ENCODE measurements around the gene LRMDA. TPM values are rescaled to one million over a fixed set of nuclear protein-coding genes. Genes with fewer than 3 reads are reported as not detected.

Gene LRMDA
- total RNA-seq, 1 experiment from 2014 or later, result 4.8 TPM

- no peak for TF ChIP-seq SRF (IDR thresholded peaks at IDR 0.05; ENCODE audit: low read depth)
- TF ChIP-seq CEBPB (IDR thresholded peaks at IDR 0.05; ENCODE audit: low read depth), result no peak
- no peak for TF ChIP-seq ATF3 (IDR thresholded peaks at IDR 0.05)
- TF ChIP-seq REST (IDR thresholded peaks at IDR 0.05; ENCODE audit: low read depth), result no peak
- no peak for TF ChIP-seq EZH2phosphoT487 (IDR thresholded peaks at IDR 0.05; ENCODE audit: borderline replicate concordance)
- CTCF ChIA-PET, result no interaction called here
- intact Hi-C loops (cut with micrococcal nuclease), result no loop called here
- ATAC-seq (no peak), DNase-seq (ENCODE audit: low read depth, low spot score) (no peak)
- H3K79me2 ChIP-seq (ENCODE audit: insufficient read depth, low read length), result no peaks in the 10 kb centered on the region
- no peak overlapping the region for H3K4me2 ChIP-seq (ENCODE audit: low read length)
- no peaks in the 10 kb centered on the region for H3K9me2 ChIP-seq (ENCODE audit: insufficient read depth)
- no peak overlapping the region for H2AFZ ChIP-seq (ENCODE audit: low read depth, low read length, poor library complexity, severe bottlenecking)
- no peak overlapping the region for H3K27ac ChIP-seq (ENCODE audit: low read depth, low read length)
- RAD21 ChIA-PET (ENCODE audit: low non-redundant PET in 1 of 2, low total read pairs in 2 of 2, uncharacterized antibody in 2 of 2, unreplicated experiment in 2 of 2), result no interaction called here
- H4K20me1 ChIP-seq (ENCODE audit: insufficient read depth), result no peaks in the 10 kb centered on the region
- H3K9ac ChIP-seq (ENCODE audit: low read length), result no peak overlapping the region
- H3K36me3 ChIP-seq (ENCODE audit: control insufficient read depth in 1 of 2, insufficient read depth in 2 of 2, low read length in 2 of 2), result no peaks in the 10 kb centered on the region
- H3K27me3 ChIP-seq (ENCODE audit: insufficient read depth, low read length), result peaks cover 12% of the 10 kb centered on the region; the same call in 1 of the 2 replicates
- H3K4me3 ChIP-seq (replicated peaks in 1 of 2; ENCODE audit: low read depth in 1 of 2, low read length in 2 of 2), result no peak overlapping the region
- no peaks in the 10 kb centered on the region for H3K9me3 ChIP-seq (ENCODE audit: control insufficient read depth in 1 of 2, insufficient read depth in 1 of 2, low read depth in 1 of 2, low read length in 2 of 2)
- no peaks in the 10 kb centered on the region for H3K4me1 ChIP-seq (ENCODE audit: control insufficient read depth in 1 of 2, insufficient read depth in 2 of 2, low read length in 2 of 2)
- no TSS peak for BruUV-seq (replicated peaks)
- POLR2A ChIA-PET, result no interaction called here
Observed at GRCh38 chr10:76440426-76440825, 1009.0 kb downstream of the LRMDA start.

GRCh38 chr10:76442113-76442512 lies 1010.7 kb downstream of the LRMDA start:
- Histone ChIP-seq H4K20me1 (ENCODE audit: insufficient read depth) (no peaks in the 10 kb centered on the region), H3K9ac (ENCODE audit: low read length) (no peak overlapping the region), H2AFZ (ENCODE audit: low read depth, low read length, poor library complexity, severe bottlenecking) (no peak overlapping the region), H3K36me3 (ENCODE audit: control insufficient read depth in 1 of 2, insufficient read depth in 2 of 2, low read length in 2 of 2) (no peaks in the 10 kb centered on the region), H3K9me3 (ENCODE audit: control insufficient read depth in 1 of 2, insufficient read depth in 1 of 2, low read depth in 1 of 2, low read length in 2 of 2) (no peaks in the 10 kb centered on the region), H3K79me2 (ENCODE audit: insufficient read depth, low read length) (no peaks in the 10 kb centered on the region), H3K4me1 (ENCODE audit: control insufficient read depth in 1 of 2, insufficient read depth in 2 of 2, low read length in 2 of 2) (no peaks in the 10 kb centered on the region), H3K4me2 (ENCODE audit: low read length) (no peak overlapping the region), H3K4me3 (replicated peaks in 1 of 2; ENCODE audit: low read depth in 1 of 2, low read length in 2 of 2) (no peak overlapping the region), H3K27ac (ENCODE audit: low read depth, low read length) (no peak overlapping the region), H3K27me3 (ENCODE audit: insufficient read depth, low read length) (peaks cover 11% of the 10 kb centered on the region; the same call in 1 of the 2 replicates), H3K9me2 (ENCODE audit: insufficient read depth) (no peaks in the 10 kb centered on the region)
- no peak for ATAC-seq
- no peak for TF ChIP-seq RAD21 (IDR thresholded peaks at IDR 0.05; ENCODE audit: low read depth)
- no peak for TF ChIP-seq EZH2 (IDR thresholded peaks at IDR 0.05)
- TF ChIP-seq ATF3 (IDR thresholded peaks at IDR 0.05), result no peak
- TF ChIP-seq JUND (IDR thresholded peaks at IDR 0.05), result no peak
- no peak for TF ChIP-seq ZNF274 (IDR thresholded peaks at IDR 0.05; ENCODE audit: low read depth, low read length)
- TF ChIP-seq POLR2A (IDR thresholded peaks at IDR 0.05; ENCODE audit: borderline replicate concordance, extremely low read depth, insufficient read depth, insufficient read length), result no peak
- TF ChIP-seq MAX (IDR thresholded peaks at IDR 0.05), result no peak
- TF ChIP-seq ELF1 (IDR thresholded peaks at IDR 0.05; ENCODE audit: borderline replicate concordance, low read depth), result no peak
- TF ChIP-seq CTCF (IDR thresholded peaks at IDR 0.05 in 2 of 3, conservative IDR thresholded peaks at IDR 0.05 in 1 of 3; ENCODE audit: borderline replicate concordance in 1 of 3, insufficient read depth in 1 of 3, low read depth in 2 of 3, low read length in 2 of 3), result no peak
- TF ChIP-seq POLR2AphosphoS5 (IDR thresholded peaks at IDR 0.05; ENCODE audit: low read depth, low read length), result no peak
- TF ChIP-seq FOSL1 (IDR thresholded peaks at IDR 0.05; ENCODE audit: low read depth), result no peak
- DNase-seq (ENCODE audit: low read depth, low spot score), result no peak
- BruUV-seq (replicated peaks), result no TSS peak
- ChIA-PET CTCF (no interaction called here), RAD21 (ENCODE audit: low non-redundant PET in 1 of 2, low total read pairs in 2 of 2, uncharacterized antibody in 2 of 2, unreplicated experiment in 2 of 2) (no interaction called here), POLR2A (no interaction called here)
- intact Hi-C loops (cut with micrococcal nuclease), result no loop called here

All from HCT116 (cell line).